Stimulated activated CD4-positive, alpha-beta T cell treated with anti-CD3 and anti-CD28 coated beads, Interleukin-2, amount 100 ng/mL, for 48 hours (primary cell): ENCODE results near the gene PNPLA6.
"Not testable (repeated sequence)": the region's sequence is repeated elsewhere in the genome, so short reads cannot be mapped to it uniquely, and the experiment has no call there.

Source experiments
- DNase-seq, 2 donors: peaks; one replicate each; pipeline ENCODE4 v3.0.0-alpha.2; 2020

The PNPLA6 gene

DNA sequence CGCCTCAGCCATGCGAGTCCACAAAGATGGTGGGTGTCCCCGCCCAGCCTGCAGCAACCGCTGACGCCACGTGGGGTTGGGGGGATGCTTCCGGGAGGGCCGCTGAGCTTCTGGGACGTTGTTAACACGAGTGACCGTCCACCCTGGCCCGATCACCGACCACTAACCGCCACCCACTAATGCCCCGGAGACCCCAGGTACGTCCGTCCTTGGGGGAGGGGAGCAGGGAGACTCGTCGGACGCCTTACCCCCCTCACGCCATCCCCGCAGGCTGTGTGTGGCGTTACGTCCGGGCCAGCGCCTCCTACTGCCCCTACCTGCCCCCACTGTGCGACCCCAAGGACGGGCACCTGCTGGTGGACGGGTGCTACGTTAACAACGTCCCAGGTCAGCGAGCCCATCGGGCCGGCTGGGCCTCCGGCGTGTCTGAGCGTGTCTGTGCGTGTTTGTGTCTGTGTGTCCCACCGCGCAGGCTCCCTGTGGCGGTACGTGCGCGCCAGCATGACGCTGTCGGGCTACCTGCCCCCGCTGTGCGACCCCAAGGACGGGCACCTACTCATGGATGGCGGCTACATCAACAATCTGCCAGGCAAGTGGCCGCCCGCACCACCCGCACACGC is 21.3 kb downstream of the PNPLA6 start:
- DNase-seq: no peak

DNA sequence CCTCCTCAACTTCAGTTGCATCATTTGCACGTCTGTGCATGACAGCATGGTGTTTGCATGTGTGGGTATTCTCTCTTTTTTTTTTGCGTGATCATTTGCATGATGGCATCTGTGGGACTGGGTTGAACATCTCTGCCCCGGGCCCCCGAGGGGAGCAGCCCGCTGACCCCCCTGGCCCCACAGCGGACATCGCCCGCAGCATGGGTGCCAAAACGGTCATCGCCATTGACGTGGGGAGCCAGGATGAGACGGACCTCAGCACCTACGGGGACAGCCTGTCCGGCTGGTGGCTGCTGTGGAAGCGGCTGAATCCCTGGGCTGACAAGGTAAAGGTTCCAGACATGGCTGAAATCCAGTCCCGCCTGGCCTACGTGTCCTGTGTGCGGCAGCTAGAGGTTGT is 23.1 kb downstream of the PNPLA6 start:
- no peak for DNase-seq

DNA sequence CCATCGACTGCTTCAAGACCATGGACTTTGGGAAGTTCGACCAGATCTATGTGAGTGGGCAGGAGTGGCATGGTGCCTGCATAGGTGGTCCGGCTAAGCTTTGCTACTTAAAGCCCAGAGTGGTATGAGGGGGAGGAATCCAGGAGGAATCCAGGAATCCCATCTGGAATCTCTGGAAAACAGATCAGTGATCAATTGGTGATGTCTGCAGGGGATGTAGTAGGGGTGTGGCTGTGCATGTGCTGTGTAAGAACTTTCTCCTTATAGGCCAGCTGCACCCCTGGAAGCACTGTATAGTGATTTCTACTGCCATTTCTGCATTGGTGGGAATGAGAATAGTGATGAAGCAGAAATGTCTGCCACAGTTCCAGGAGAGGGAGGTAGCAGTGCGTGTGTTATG is 23.6 kb downstream of the PNPLA6 start:
- DNase-seq: no peak

DNA sequence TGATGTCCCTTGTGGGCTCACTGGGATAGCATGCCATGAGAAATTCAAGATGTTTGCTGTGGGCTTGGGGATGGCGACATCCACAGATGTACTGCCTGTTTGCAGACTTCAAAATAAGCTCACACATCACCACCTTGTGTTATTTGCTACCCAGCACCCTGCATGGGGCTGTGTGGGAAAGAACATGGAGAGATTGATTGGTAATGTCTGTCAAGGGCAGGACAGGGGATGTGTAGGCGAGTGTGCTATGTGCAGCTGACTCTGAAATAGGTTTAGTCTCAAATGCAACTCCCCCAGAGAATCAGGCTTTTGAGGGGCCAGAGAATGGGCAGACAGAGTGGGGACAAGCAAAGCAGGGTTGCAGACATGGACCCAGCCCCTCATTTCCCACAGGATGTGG is 24.7 kb downstream of the PNPLA6 start:
- DNase-seq: no peak

DNA sequence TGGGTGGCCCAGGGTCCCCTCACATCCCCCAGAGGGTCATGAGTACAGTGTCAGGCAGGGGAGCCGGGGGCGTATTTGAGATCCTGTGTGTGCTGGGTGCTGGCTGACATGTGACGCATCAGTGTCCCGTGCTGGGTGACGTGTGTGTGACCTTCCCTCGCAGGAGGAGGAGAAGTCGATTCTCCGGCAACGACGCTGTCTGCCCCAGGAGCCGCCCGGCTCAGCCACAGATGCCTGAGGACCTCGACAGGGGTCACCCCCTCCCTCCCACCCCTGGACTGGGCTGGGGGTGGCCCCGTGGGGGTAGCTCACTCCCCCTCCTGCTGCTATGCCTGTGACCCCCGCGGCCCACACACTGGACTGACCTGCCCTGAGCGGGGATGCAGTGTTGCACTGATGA is 25.8 kb downstream of the PNPLA6 start:
- no peak for DNase-seq

DNA sequence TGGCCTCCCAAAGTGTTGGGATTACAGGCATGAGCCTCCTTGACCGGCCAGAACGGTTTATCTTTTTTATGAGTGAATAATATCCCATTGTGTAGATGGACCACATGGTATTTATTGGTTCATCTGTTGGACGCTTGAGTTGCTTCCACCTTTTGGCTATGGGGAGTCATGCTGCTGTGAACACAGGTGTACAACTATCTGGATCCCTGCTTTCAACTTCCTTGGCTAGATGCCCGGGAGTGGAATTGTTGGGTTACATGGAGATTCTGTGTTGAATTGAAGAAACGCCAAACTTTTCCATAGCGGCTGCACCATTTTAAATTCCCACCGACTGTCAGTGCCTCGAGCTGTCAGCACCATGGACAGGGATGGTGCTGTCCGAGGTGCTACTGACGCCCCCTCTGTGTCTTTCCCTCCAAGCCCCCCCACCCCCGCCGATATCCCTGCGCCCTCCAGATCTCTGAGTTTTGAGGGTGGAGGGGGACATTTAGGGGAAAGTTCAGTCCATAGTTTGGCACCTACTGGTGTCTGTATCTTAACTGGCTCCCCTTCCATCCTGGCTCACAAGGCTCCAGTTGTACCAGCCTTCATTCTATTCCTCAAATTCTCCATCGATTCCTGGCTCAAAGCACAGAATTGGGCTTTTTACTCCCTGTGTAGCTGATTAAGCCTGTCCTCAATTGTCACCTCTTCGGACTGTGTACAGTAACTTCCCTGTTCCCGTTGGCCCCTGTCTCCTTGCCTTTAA is 27.3 kb downstream of the PNPLA6 start:
- DNase-seq: no peak

DNA sequence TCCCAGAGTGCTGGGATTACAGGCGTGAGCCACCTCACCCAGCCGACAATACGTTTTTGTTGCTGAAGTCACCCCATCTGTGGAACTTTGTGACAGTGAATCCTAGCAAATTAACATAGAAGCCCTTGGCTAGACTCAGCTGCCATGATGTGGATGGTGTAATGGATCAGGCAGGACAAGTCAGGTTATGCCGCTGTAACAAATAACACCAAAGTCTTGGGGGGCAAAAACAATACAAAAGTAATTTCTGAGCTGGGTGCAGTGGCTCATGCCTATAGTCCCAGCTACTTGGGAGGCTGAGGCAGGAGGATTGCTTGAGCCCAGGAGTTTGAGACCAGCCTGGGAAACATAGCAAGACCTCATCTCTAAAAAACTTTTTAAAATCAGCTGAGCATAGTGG is 29.3 kb downstream of the PNPLA6 start:
- no peak for DNase-seq

DNA sequence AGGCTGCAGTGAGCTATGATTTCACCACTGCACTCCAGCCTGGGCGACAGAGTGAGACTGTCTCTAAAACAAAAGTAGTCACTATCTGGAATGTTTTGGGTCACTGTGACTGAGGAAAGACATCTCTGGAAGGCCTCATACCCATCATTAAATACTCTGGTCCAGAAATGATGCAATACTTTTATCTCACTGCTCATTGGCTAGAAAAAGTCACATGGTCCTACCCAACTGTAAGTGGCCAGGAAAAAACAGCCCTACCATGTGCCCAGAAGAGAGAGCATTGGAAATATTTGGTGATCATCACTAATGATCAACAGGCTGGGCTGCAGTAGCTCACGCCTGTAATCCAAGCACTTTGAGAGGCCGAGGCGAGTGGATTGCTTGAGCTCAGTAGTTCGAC is 29.8 kb downstream of the PNPLA6 start:
- DNase-seq: no peak

DNA sequence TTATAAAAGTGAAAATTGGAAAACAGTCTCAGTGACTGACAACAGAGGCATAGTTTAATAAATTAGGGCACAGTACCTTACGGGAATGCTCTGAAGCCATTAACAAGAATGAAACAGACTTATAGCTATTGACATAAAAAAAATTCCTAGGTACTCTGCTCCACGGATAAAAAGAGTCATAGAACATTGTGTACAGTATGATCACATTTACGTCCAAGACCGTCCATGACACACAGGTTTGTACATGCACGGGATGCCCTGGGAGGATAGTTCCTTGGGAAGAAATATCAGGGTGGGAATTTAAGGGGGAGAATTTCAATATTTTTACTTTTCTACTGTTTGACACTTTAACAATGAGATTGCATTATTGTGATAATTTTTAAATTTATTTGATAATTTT is 35.2 kb downstream of the PNPLA6 start:
- DNase-seq: no peak

DNA sequence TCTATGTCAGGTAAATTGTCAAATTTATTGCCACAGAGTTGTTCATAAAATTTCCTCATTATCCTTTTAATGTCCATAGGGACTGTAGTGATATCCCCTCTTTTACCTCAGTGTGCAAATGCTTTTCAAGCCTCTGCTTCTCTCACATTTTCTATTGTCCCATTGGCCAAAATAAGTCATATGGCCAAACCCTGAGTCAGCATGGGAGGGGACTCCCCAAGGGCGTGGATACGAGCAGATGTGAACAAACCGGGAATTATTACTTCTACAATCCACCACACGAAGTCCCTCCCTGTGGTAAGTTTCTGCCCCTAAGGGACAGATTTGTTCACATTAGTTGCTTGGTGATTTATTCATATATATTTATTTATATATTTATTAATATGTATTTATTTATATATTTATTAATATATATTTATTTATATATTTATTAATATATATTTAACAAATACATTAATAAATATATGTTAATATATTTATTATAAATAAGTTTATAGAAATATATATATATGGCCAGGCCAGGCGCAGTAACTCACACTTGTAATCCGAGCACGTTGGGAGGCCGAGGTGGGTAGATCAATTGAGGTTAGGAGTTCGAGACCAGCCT is 40.0 kb downstream of the PNPLA6 start:
- no peak for DNase-seq

DNA sequence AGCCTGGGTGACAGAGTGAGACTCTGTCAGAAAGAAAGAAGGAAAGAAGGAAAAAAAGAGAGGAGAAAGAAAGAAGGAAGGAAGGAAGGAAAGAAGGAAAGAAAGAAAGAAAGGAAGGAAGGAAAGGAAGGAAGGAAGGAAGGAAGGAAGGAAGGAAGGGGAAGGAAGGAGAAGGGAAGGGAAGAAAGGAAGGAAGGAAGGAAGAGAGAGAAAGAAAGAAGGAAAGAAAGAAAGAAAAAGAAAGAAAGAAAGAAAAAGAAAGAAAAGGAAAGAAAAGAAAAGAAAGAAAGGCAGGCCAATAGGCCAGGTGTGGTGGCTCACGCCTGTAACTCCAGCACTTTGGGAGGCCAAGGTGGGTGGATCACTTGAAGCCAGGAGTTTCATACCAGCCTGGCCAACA is 41.9 kb downstream of the PNPLA6 start:
- not testable (repeated sequence) for DNase-seq

DNA sequence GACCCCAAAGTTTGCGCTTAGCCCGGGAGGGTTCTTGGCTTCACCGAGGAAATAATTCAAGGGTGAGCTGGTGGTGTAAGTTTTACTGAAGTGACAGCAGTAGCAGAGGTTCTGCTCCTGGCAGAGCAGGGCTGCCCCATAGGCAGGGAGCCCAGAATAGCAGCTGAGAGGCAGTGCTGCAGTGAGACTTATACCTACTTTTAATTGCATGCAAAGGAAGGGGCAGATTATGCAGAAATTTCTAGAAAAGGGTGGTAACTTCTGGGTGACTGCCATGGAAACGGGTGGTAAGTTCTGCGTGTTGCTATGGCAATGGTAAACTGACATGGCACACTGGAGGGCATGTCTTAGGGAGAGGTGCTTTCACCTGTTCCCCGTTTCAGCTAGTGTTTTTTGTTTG is 42.6 kb downstream of the PNPLA6 start:
- DNase-seq: no peak

DNA sequence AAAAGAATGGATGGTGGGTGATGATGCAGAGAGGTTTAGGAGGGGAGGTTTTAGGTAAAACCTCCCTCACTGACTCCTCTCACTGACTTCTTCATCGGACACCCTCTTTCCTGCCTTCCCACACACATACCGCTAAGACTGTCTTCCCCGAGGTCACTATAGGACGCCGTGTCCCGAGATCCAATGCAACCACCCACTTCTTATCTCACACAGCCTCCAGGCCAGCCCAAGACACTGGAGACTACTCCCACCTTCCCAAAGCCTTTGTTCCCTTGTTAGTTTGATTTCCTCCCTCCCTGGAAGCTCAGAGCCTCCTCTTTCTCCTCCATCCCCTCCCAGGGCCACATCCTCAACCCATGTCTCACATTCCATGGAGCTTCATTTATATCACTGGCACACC is 43.7 kb downstream of the PNPLA6 start:
- DNase-seq: no peak

DNA sequence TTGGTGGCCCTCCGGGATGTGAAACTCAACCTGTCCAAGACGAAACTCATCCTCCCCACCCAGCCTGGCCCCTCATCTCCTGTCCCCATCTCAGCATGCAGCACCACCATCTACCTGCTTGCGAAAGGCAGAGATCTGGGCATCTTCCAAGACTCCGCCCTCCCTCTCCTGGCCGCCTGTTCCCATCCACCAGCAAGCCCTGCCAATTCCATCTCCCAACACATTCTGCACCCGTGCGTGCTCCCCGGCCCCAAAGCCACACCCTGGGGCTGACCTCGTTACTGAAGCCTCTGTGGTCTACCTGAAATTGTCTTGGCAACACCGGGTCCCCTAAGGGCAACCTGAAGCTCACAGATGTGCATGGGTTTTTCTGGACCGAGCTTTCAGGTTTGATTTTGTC is 46.9 kb downstream of the PNPLA6 start:
- DNase-seq: no peak

DNA sequence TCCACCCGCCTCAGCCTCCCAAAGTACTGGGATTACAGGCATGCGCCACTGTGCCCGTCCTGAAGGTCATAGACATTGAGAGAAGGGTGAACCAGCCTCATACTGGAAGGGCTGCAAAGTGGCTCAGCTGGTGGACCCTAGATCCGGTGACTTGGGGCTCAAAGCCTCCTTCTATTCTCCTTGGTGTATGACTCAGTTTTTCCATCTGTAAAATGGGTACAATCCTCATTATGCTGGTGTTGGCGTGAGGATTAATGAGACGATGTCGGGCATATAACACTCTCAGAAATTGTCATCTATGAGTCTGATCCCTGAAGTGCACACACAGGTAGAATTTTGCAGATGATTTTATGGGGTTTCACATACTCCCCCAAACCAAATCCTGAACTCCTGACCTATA is 54.3 kb downstream of the PNPLA6 start:
- DNase-seq: no peak

DNA sequence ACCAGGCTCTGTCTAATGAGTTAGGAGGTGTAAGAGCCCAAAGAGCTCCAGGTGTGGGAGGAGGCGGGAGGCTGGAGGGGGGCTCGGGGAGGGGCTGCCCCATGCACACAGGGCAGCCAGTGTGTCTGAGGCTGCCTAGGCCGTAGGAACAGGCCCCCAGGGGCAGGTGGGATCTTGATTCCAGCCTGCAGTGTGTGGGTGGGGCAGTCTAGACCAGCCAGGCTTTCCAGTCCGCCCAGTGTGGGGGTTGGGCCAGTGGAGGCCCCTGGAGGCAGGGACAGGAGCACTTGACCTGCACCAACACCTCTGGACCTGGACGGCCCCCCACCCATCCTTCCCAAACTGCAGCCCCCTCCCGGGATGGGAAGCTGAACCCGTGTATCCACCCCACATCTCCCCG is 54.7 kb downstream of the PNPLA6 start:
- no peak for DNase-seq

DNA sequence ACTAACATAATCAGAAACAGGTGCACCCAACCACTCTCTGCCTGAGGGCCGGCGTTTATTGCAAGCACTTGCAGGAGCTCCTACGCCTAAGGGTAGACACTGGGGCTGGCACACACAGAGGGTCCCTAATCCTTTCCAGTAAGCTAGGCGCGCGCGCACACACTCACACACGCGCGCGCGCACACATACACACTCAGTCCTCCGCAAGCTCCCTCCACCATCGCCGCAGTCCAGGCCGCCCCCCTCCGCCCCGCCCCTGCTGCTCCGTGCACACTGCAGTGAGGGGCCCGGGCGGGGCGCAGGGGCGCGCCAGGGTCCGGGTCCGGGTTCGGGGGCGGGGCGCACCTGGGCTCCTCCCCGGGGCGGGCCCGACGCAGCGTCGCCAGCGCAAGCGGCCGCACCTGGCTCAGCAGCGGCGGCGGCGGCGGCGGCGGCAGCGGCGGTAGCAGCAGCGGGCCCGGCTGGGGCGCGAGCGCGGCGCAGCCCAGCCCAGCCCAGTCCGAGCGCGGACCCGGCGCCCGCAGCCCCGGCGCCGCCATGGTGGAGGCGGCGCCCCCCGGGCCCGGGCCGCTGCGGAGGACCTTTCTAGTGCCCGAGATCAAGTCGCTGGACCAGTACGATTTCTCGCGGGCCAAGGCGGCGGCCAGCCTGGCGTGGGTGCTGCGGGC is 60.1 kb downstream of the PNPLA6 start, which contains the start of gene CAMSAP3:
TSS of gene CAMSAP3 (plus strand) at position 398 of the 668 bp plus-strand sequence. CDS start at position 538, 140 bp downstream.
- DNase-seq: peak; percentile 32 to 49

DNA sequence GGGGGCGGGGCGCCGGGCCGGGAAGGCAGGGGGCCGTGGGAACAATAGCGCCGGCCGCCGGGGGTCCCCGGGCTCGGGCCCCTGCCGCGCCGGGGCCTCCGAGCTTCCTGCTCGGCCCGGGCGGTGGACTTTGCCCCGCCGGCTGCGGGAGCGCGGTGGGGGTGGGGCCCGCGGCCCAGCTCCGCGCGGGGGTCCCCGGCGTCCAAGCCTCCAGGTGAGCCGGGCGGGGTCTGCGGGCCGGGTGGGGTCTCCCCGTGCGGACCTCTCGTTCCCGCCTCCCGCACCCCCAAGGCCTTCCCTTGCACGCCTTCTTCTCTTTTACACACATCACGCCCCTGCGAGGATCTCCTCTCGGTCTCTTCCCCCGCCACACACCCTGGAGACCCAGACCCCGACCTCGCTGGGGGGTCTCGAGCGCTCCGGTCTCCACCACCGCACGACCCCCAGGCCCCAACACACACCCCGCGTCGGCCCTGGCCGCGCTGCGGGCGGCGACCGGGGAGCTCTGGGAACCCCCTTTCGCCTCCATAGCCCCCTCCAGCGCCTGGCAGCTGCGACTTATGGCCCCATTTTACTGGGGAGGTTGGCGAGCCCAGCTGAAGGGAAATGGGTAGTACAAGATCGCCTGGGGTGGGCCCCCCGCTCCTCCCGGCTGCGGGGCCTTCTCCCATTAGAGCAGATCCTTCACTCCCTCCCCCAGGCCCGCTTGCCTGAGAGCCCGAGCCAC is 60.9 kb downstream of the PNPLA6 start:
- no peak for DNase-seq

DNA sequence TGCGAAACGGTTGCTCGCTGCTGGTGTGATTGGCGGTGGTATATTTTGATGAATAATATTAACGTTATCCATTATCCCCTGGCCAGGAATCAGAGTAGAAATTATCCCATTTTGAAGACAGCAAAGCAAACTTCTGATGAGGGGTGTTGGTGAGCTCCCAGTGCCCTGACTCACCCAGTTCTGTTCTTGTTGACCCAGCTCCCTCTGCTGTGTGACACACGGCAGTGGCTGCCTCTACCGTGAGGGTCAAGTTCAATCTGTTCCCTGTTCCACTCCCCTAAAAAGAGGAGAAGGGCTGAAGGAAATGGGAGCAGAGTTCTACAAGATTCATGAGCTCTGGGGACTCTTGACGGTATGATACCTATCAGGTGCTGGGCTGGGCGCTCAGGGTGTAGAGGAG is 62.2 kb downstream of the PNPLA6 start:
- DNase-seq: no peak

DNA sequence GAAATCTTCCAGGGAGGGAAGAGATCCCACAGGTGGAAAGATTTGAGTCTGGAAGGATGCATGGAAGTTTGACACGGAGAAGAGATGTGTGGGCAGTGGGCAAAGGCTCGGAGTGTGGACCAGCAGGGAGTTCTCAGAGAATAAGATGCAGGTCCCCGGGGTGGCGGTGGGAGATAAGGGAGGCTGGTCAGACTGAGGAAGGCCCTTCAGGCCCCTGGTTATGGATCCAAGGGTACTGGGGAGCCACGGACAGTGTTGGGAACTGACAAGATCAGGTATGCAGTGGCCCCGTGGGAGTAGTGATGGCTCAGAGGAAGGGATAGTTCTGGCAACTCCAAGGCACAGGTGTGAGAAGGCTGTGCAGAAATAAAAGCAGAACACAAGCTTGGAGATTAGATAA is 62.7 kb downstream of the PNPLA6 start:
- DNase-seq: no peak

DNA sequence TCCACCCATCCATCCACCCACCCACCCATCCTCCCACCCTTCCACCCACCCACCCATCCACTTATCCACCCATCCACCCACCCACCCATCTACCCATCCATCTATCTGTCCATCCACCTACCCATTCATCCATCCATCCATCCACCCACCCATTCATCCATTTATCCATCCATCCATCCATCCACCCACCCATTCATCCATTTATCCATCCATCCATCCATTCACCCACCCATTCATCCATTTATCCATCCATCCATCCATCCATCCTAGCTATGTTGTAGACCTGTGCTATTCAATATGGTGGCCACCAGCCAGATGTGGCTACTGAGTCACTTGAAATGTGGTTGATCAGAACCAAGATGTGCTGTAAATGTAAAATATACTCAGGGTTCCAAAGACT is 65.2 kb downstream of the PNPLA6 start:
- no peak for DNase-seq

DNA sequence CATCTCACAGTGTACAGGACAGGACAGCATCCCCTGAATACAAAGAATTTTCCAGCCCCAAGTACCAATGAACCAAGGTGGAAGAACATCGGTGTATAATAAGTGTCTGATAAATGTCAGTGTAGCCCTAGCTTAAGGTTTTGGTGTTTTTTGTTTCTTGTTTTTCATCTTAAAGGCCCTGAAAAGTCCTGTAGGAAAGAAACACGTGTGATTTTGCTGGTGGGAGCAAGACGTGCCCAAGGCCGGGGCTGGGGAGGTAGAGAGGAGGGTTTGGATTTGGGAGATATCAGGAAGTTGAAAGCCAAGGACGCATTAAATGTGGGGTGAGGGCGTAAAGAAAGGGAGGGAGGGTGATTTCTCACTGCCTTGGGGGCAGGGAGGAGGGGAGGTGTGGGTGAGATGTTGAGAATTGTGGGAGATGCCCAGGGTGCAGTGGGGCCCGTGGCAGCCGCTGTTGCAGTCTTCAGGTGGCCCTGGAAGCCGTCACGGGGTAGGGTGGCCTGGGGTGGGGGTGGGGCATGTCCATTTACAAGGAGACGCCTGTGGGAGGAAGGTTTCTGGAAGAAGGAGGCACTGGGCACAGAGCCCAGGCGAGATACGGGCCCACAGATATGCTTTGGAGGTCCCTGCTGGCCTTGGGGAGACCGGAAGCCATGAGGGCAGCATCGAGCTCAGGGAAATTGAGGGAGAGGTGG is 66.9 kb downstream of the PNPLA6 start:
- no peak for DNase-seq
